ENCODE measurements around the gene CDCA4. TPM values are rescaled to one million over a fixed set of nuclear protein-coding genes. Genes with fewer than 3 reads are reported as not detected.

Gene CDCA4
- total and polyA plus RNA-seq, 9 donors = 15.6 to 28.0 (median 22.3) TPM

Other genes starting within 250 kb of the CDCA4 start
- 135 TPM for gene AKT1, start 225.3 kb downstream of the CDCA4 start, total RNA-seq
- 100 to 1,000 TPM; 137 to 255 (median 220) TPM for gene AKT1, start 225.3 kb downstream of the CDCA4 start, polyA plus RNA-seq (ENCODE audit: insufficient read depth in 1 of 8, insufficient read length in 8 of 8, low replicate concordance in 1 of 8)
- 3.3 TPM for gene ZBTB42, start 220.0 kb downstream of the CDCA4 start, total RNA-seq
- 1 to 10 TPM; 4.2 to 7.2 (median 5.3) TPM for gene ZBTB42, start 220.0 kb downstream of the CDCA4 start, polyA plus RNA-seq (ENCODE audit: insufficient read depth in 1 of 8, insufficient read length in 8 of 8, low replicate concordance in 1 of 8)
- gene CEP170B, start 155.8 kb downstream of the CDCA4 start, total RNA-seq = 1.6 TPM
- 1 to 10 TPM; 1.8 to 5.1 (median 2.8) TPM for gene CEP170B, start 155.8 kb downstream of the CDCA4 start, polyA plus RNA-seq (ENCODE audit: insufficient read depth in 1 of 8, insufficient read length in 8 of 8, low replicate concordance in 1 of 8)
- 3.1 TPM for gene PLD4, start 96.2 kb downstream of the CDCA4 start, total RNA-seq
- 1 to 10 TPM; 4.4 to 9.7 (median 6.6) TPM for gene PLD4, start 96.2 kb downstream of the CDCA4 start, polyA plus RNA-seq (ENCODE audit: insufficient read depth in 1 of 8, insufficient read length in 8 of 8, low replicate concordance in 1 of 8)
- 21.6 TPM for gene AHNAK2, start 42.7 kb downstream of the CDCA4 start, total RNA-seq
- 10 to 100 TPM in 7 of 8 donors, 1 to 10 TPM in 1; 6.6 to 24.0 (median 18.1) TPM for gene AHNAK2, start 42.7 kb downstream of the CDCA4 start, polyA plus RNA-seq (ENCODE audit: insufficient read depth in 1 of 8, insufficient read length in 8 of 8, low replicate concordance in 1 of 8)
- gene CLBA1, start 35.3 kb downstream of the CDCA4 start, total RNA-seq = 5.1 TPM
- 1 to 10 TPM; 3.5 to 7.1 (median 4.5) TPM for gene CLBA1, start 35.3 kb downstream of the CDCA4 start, polyA plus RNA-seq (ENCODE audit: insufficient read depth in 1 of 8, insufficient read length in 8 of 8, low replicate concordance in 1 of 8)
- 0.75 TPM for gene GPR132, start 44.3 kb upstream of the CDCA4 start, total RNA-seq
- gene GPR132, start 44.3 kb upstream of the CDCA4 start, polyA plus RNA-seq (ENCODE audit: insufficient read depth in 1 of 8, insufficient read length in 8 of 8, low replicate concordance in 1 of 8) = 1 to 10 TPM in 2 of 8 donors, under 1 TPM in 6; 0.41 to 1.5 (median 0.69) TPM
- gene JAG2, start 147.7 kb upstream of the CDCA4 start, total RNA-seq = 23.8 TPM
- gene JAG2, start 147.7 kb upstream of the CDCA4 start, polyA plus RNA-seq (ENCODE audit: insufficient read depth in 1 of 8, insufficient read length in 8 of 8, low replicate concordance in 1 of 8) = 10 to 100 TPM; 24.5 to 53.7 (median 46.1) TPM
- 21.9 TPM for gene NUDT14, start 160.2 kb upstream of the CDCA4 start, total RNA-seq
- 10 to 100 TPM; 10.5 to 22.8 (median 15.8) TPM for gene NUDT14, start 160.2 kb upstream of the CDCA4 start, polyA plus RNA-seq (ENCODE audit: insufficient read depth in 1 of 8, insufficient read length in 8 of 8, low replicate concordance in 1 of 8)
- 44.6 TPM for gene BTBD6, start 227.4 kb upstream of the CDCA4 start, total RNA-seq
- gene BTBD6, start 227.4 kb upstream of the CDCA4 start, polyA plus RNA-seq (ENCODE audit: insufficient read depth in 1 of 8, insufficient read length in 8 of 8, low replicate concordance in 1 of 8) = 10 to 100 TPM; 32.6 to 46.6 (median 37.9) TPM